Mammary microvascular endothelial cell (primary cell): Measurements from ENCODE around the gene BNIP5. TPM values are rescaled to one million over a fixed set of nuclear protein-coding genes. Genes with fewer than 3 reads are reported as not detected.

Experiments used
- total RNA-seq: library from RNA; depleted of rRNA; stranded (reverse); fragments of >200 nt; gene quantifications from 2 replicates; pipeline ENCODE4 v1.2.3, GENCODE V29; 2015

BNIP5 gene
- total RNA-seq = not detected in 2 replicates

GRCh38 chr6:36336779-36337241 lies at the start of gene BNIP5:
BNIP5 (minus strand) TSS chr6:36336888; CDS start chr6:36330690, 6,198 bp downstream.

GRCh38 chr6:36269834-36270705 lies 66.6 kb downstream of the BNIP5 start, which contains the start of gene PNPLA1:
PNPLA1 (plus strand) TSS chr6:36270060; CDS start chr6:36270460, 400 bp downstream.

Other genes with a start within 250 kb of the BNIP5 start
- 4.0 and 5.9 TPM in 2 replicates for gene MAPK13, start 206.4 kb downstream of the BNIP5 start, total RNA-seq
- gene BRPF3, start 140.1 kb downstream of the BNIP5 start, total RNA-seq = 6.6 and 8.1 TPM in 2 replicates
- not detected in 2 replicates for gene PNPLA1, start 66.8 kb downstream of the BNIP5 start, total RNA-seq
- 1.7 and 3.5 TPM in 2 replicates for gene ETV7, start 50.8 kb upstream of the BNIP5 start, total RNA-seq
- gene PXT1, start 106.0 kb upstream of the BNIP5 start, total RNA-seq = not detected in 2 replicates
- 68.0 and 74.6 TPM in 2 replicates for gene KCTD20, start 106.1 kb upstream of the BNIP5 start, total RNA-seq
- gene STK38, start 210.6 kb upstream of the BNIP5 start, total RNA-seq = 14.4 and 15.9 TPM in 2 replicates